Neural crest cell (in vitro differentiated cells): ENCODE measurements around the gene C15orf61. TPM values are rescaled to one million over a fixed set of nuclear protein-coding genes. Genes with fewer than 3 reads are reported as not detected.
A peak's percentile ranks its signal among the peaks of the same experiment; 100 is the strongest.

Experiments used
- DNase-seq: peaks from one replicate; pipeline ENCODE4 v3.0.0; 2021; ENCODE audit warnings: low read depth, mixed read lengths, low spot score
- H3K27ac Mint-ChIP-seq: one replicate; pipeline ENCODE4 v1.8.0; 2021; ENCODE audit warnings: mild to moderate bottlenecking, mixed read lengths; ENCODE audit not compliant: unreplicated experiment
- H3K27me3 Mint-ChIP-seq: 2 replicates; pipeline ENCODE4 v1.8.0; 2021; ENCODE audit warnings: low read depth, mild to moderate bottlenecking, mixed read lengths
- H3K36me3 Mint-ChIP-seq: 2 replicates; pipeline ENCODE4 v1.8.0; 2021; ENCODE audit warnings: low read depth, mild to moderate bottlenecking, mixed read lengths
- H3K4me1 Mint-ChIP-seq: 2 replicates; pipeline ENCODE4 v1.8.0; 2021; ENCODE audit warnings: mixed read lengths
- H3K4me3 Mint-ChIP-seq: one replicate; pipeline ENCODE4 v1.8.0; 2021; ENCODE audit warnings: mild to moderate bottlenecking, mixed read lengths
- H3K9me3 Mint-ChIP-seq: 2 replicates; pipeline ENCODE4 v1.8.0; 2021; ENCODE audit warnings: mixed read lengths
- CTCF ChIP-seq: fragments of 200-600 bp; sonication (generic); conservative IDR thresholded peaks from 2 replicates; pipeline ENCODE4 v1.5.0; 2021; ENCODE audit warnings: antibody characterized with exemption, mild to moderate bottlenecking
- total RNA-seq: library from RNA; stranded (reverse); gene quantifications from 2 replicates; pipeline ENCODE4 v1.2.1, GENCODE V29; 2021

Gene C15orf61
- total RNA-seq, 1 donor from 2014 or later, result 6.8 TPM

DNA sequence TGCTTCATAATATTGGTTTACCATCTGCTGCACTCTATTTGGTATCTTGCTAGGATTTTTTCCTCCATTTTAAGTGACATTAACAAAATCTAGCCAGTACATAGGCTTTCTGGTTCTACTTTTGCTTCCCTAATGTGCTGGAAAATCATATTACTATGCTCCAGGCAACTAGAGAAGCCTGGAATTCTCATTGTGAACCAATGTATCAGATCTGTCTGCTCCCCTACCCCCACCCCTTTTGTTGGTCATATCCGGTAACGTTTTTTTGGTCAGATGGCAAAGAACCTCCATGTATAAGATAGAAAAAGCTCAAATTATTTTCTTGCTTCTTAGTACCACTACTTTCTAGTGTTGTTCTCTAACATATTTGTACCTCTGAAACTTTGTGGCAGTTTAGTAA, 38.6 kb downstream of the C15orf61 start:
- Mint-ChIP-seq H3K27ac (no peak overlapping the region), H3K9me3 (peaks cover 13% of the 10 kb centered on the region), H3K27me3 (no peaks in the 10 kb centered on the region), H3K36me3 (peaks cover 27% of the 10 kb centered on the region), H3K4me3 (no peak overlapping the region), H3K4me1 (peaks cover 23% of the 10 kb centered on the region)
- DNase-seq, result no peak
- TF ChIP-seq CTCF, result no peak

DNA sequence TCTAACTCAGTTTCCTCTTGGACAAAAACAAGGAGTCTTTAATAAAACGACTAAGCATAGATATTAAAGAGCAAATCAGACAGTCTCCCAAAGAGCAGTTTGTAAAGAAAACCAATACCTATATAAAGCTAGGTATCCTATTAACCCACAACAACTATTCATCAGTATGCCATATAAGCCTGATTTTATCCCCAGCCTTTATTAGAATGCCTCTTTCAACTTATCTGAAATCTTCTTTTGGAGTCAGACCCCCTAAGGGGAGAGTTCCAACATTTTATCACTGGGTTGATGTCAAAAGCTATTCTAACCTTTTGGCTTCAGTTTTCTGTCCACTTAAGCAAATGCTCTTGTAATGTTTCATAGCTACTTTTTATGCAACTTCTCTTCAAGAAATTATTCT, 39.4 kb downstream of the C15orf61 start:
- Mint-ChIP-seq H3K27me3 (no peaks in the 10 kb centered on the region), H3K4me1 (peaks cover 28% of the 10 kb centered on the region)

DNA sequence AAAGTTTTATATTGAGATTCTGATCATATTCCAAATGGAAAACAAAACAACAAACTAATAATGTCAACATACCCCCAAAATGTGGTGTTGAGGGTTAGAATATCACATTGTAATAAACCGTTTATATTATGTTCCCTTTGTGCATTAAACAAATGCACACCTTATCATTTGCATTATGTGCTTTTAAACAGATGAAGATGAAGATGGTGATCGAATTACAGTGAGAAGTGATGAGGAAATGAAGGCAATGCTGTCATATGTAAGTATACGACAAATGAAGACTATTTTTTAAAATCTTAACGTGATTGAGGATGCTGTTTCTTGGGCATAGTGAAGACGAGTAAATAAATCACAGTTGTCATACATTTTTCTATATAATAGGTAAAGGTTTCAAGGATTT, 42.2 kb downstream of the C15orf61 start:
- Mint-ChIP-seq H3K4me3 (no peak overlapping the region), H3K36me3 (peaks cover 19% of the 10 kb centered on the region), H3K27me3 (no peaks in the 10 kb centered on the region), H3K4me1 (peaks cover 33% of the 10 kb centered on the region), H3K9me3 (peaks cover 12% of the 10 kb centered on the region), H3K27ac (no peak overlapping the region)
- no peak for TF ChIP-seq CTCF
- no peak for DNase-seq

More for the DNA sequence above, 39.4 kb downstream of the C15orf61 start:
- Mint-ChIP-seq H3K4me3 (no peak overlapping the region), H3K9me3 (peaks cover 13% of the 10 kb centered on the region), H3K36me3 (peaks cover 21% of the 10 kb centered on the region), H3K27ac (no peak overlapping the region)
- no peak for DNase-seq
- TF ChIP-seq CTCF, result no peak

DNA sequence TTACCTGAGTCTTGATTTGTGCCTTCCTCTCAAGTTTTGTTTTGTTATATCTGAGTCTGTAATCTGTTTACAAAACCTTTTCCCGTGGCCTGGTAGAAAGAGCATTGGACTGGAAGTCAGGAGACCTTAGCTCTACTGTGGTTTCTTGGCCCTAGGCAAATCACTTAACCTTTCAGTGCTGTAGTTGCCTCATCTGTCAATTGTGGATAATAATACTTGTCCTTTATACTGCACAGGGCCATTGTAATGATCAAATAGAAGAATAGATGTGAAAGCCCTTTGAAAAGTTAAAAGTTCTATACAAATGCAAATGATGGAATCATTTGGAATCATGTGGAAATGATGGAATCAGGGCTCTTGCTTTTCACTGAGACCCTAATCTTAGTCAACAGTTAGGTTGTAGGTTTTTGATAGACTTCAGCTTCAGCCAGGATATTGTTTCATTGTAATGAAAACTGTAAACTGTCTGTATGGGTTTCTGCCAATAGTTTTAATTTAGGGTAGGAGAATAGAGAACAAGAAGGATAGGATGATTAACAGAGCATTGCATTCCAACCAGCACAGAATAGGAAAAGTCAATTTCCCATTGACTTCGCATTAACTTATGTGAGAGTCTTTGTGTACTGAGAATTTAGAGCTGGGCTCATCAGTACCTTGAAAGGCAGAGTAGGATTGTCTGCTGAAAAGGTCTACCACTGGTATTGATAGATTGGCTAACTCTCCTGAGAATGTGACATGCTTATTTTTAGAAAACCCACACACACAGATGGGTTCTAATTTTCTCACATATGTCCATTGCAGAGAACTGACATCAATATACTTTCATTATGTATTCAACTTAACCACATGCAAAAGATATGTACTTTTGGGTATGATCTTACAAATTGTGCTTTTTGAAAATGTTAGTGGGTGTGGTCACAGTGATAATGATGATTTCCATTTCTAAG, 43.4 kb downstream of the C15orf61 start:
- Mint-ChIP-seq H3K27ac (peak overlapping the region; percentile 16), H3K27me3 (no peaks in the 10 kb centered on the region), H3K9me3 (peaks cover 5% of the 10 kb centered on the region), H3K36me3 (peaks cover 10% of the 10 kb centered on the region), H3K4me1 (peaks cover 41% of the 10 kb centered on the region), H3K4me3 (peak overlapping the region; percentile 16)
- TF ChIP-seq CTCF, result no peak
- DNase-seq, result no peak

- Mint-ChIP-seq H3K27me3 (no peaks in the 10 kb centered on the region), H3K36me3 (peaks cover 8% of the 10 kb centered on the region), H3K4me3 (no peak overlapping the region), H3K27ac (no peak overlapping the region), H3K4me1 (peaks cover 45% of the 10 kb centered on the region), H3K9me3 (no peaks in the 10 kb centered on the region)
- TF ChIP-seq CTCF, result no peak
- DNase-seq, result no peak
Measured at GRCh38 chr15:67564968-67565345, 44.0 kb downstream of the C15orf61 start.
